K562 (cell line): ENCODE measurements around the gene SLC7A4. TPM values are rescaled to one million over a fixed set of nuclear protein-coding genes. Genes with fewer than 3 reads are reported as not detected.

Experiments used
- CBX3 ChIP-seq, 2 experiments: IDR thresholded peaks; 1 replicate in 1 of 2; 2 replicates in 1 of 2; pipeline ENCODE4 v1.6.1; 2012; ENCODE audit warnings: inconsistent platforms in 2 of 2, low read length in 2 of 2, borderline replicate concordance in 1 of 2, control low read depth in 1 of 2
- CC2D1A ChIP-seq: fragments of 450-650 bp; IDR thresholded peaks from 2 replicates; pipeline ENCODE4 v1.6.1; 2017; ENCODE audit warnings: mild to moderate bottlenecking
- DDX20 ChIP-seq: fragments of 450-650 bp; IDR thresholded peaks from 2 replicates; pipeline ENCODE4 v1.6.1; 2016; ENCODE audit warnings: missing genetic modification characterization, low read depth, mild to moderate bottlenecking, missing compliant biosample characterization, moderate library complexity
- FOXA3 ChIP-seq, 2 experiments: fragments of 450-650 bp in 1 of 2; sonication (generic) in 1 of 2; formaldehyde crosslinking; IDR thresholded peaks in 1 of 2; conservative IDR thresholded peaks in 1 of 2; 2 replicates each; pipeline versions ENCODE4 v1.4.0 to v1.8.0; 2020 to 2022; ENCODE audit warnings: mild to moderate bottlenecking in 2 of 2, missing genetic modification reagents in 1 of 2
- GTF2E2 ChIP-seq: fragments of 200-800 bp; sonication (Bioruptor generic); IDR thresholded peaks from 2 replicates; pipeline ENCODE4 v1.6.1; 2016; ENCODE audit warnings: missing genetic modification characterization, missing compliant biosample characterization
- KDM5B ChIP-seq: fragments of 200-600 bp; sonication (generic); IDR thresholded peaks from 2 replicates; pipeline ENCODE4 v1.6.1; 2012; ENCODE audit warnings: low read depth, mild to moderate bottlenecking, moderate library complexity, low read length, control low read depth, inconsistent platforms; ENCODE audit not compliant: insufficient replicate concordance
- LCOR ChIP-seq: sonication (generic); formaldehyde crosslinking; IDR thresholded peaks from 2 replicates; pipeline ENCODE4 v1.8.0; 2022; ENCODE audit warnings: mild to moderate bottlenecking, missing genetic modification reagents
- MCM7 ChIP-seq, 2 experiments: fragments of 450-650 bp; IDR thresholded peaks; 2 replicates each; pipeline ENCODE4 v1.6.1; 2016 to 2018
- NFE2L1 ChIP-seq: fragments of 450-650 bp; IDR thresholded peaks from 2 replicates; pipeline ENCODE4 v1.6.1; 2016; ENCODE audit warnings: missing genetic modification characterization, low read depth, mild to moderate bottlenecking, missing compliant biosample characterization, moderate library complexity, borderline replicate concordance
- PHB ChIP-seq: fragments of 250-450 bp; sonication (Bioruptor Pico); IDR thresholded peaks from 2 replicates; pipeline ENCODE4 v1.5.0; 2021
- PHB2 ChIP-seq: fragments of 450-650 bp; IDR thresholded peaks from 2 replicates; pipeline ENCODE4 v1.6.1; 2017; ENCODE audit warnings: low read depth
- PTBP1 ChIP-seq: fragments of 200-400 bp; formaldehyde crosslinking; IDR thresholded peaks from 2 replicates; pipeline ENCODE4 v1.6.1; 2017; ENCODE audit warnings: low read depth, low read length
- RAD21 ChIP-seq, 2 experiments: fragments of 250-450 bp in 1 of 2; fragments of 450-650 bp in 1 of 2; sonication (Bioruptor Pico) in 1 of 2; formaldehyde crosslinking in 1 of 2; IDR thresholded peaks in 1 of 2; conservative IDR thresholded peaks in 1 of 2; 2 replicates each; pipeline versions ENCODE4 v1.4.0 to v1.8.0; 2020 to 2022; ENCODE audit warnings: mild to moderate bottlenecking in 2 of 2, moderate library complexity in 1 of 2
- RFX5 ChIP-seq: IDR thresholded peaks from 2 replicates; pipeline ENCODE4 v1.6.1; 2011; ENCODE audit warnings: low read depth, mild to moderate bottlenecking, improper control_type of control experiment, low read length
- SMAD4 ChIP-seq: fragments of 250-450 bp; sonication (Bioruptor Pico); conservative IDR thresholded peaks from 2 replicates; pipeline ENCODE4 v1.8.0; 2021; ENCODE audit warnings: inconsistent platforms, mild to moderate bottlenecking, moderate library complexity
- SRF ChIP-seq, 2 experiments: fragments of 250-450, 450-650 bp in 1 of 2; sonication (Bioruptor Pico) in 1 of 2; sonication (generic) in 1 of 2; formaldehyde crosslinking; IDR thresholded peaks; 2 replicates each; pipeline versions ENCODE4 v1.5.0 to v1.5.1; 2020 to 2022; ENCODE audit warnings: mild to moderate bottlenecking in 1 of 2, missing genetic modification reagents in 1 of 2
- ZNF197 ChIP-seq: fragments of 200-800 bp; sonication (Bioruptor generic); IDR thresholded peaks from 2 replicates; pipeline ENCODE4 v1.6.1; 2016; ENCODE audit warnings: low read depth, missing genetic modification characterization, missing compliant biosample characterization
- ZNF274 ChIP-seq: IDR thresholded peaks from 2 replicates; pipeline ENCODE4 v1.6.1; 2011; ENCODE audit warnings: low read depth, mild to moderate bottlenecking, low read length, moderate library complexity, borderline replicate concordance
- ZNF384 ChIP-seq: IDR thresholded peaks from 2 replicates; pipeline ENCODE4 v1.6.1; 2012; ENCODE audit warnings: low read depth, low read length, improper control_type of control experiment
- polyA plus RNA-seq, 8 experiments: library from polyadenylated mRNA; depleted of rRNA in 4 of 8; stranded (reverse) in 5 of 8; unstranded in 3 of 8; fragments of >200 nt; fragmentation: Nextera tagmentation in 2 of 8; fragmentation: Illumina TruSeq in 1 of 8; extraction: Ambion mirVana in 2 of 8; extraction: Trizol in 1 of 8; gene quantifications; 2 replicates each; pipeline versions ENCODE4 v1.2.1 to v1.2.3, GENCODE V29; 2011 to 2014; ENCODE audit warnings: inconsistent platforms in 1 of 8, missing spikeins in 1 of 8
- total RNA-seq, 7 experiments: library from RNA; depleted of rRNA in 6 of 7; stranded (reverse); fragments of >200 nt in 6 of 7; fragmentation: Illumina TruSeq in 2 of 7; extraction: Trizol in 2 of 7; gene quantifications; 2 replicates each; pipeline versions ENCODE4 v1.2.1 to v1.2.3, GENCODE V29; 2011 to 2021; ENCODE audit warnings: low replicate concordance in 1 of 7
- TF ChIP-seq, protein P1 (sequence below), 3 experiments: fragments of 200-800 bp in 1 of 3; fragments of 250-450 bp in 1 of 3; fragments of 450-650 bp in 1 of 3; sonication (Bioruptor Pico) in 1 of 3; sonication (Bioruptor generic) in 1 of 3; formaldehyde crosslinking in 1 of 3; IDR thresholded peaks; 2 replicates each; pipeline versions ENCODE4 v1.6.1 to v1.8.0; 2016 to 2022; ENCODE audit warnings: mild to moderate bottlenecking in 2 of 3, missing genetic modification characterization in 2 of 3, missing compliant biosample characterization in 1 of 3, moderate library complexity in 1 of 3
- TF ChIP-seq, protein P2 (sequence below): fragments of 250-450 bp; sonication (Bioruptor Pico); IDR thresholded peaks from 2 replicates; pipeline ENCODE4 v1.6.1; 2021; ENCODE audit warnings: mild to moderate bottlenecking
- TF ChIP-seq, protein P3 (sequence below): sonication (generic); formaldehyde crosslinking; IDR thresholded peaks from 2 replicates; pipeline ENCODE4 v1.8.0; 2022; ENCODE audit warnings: missing genetic modification reagents, mild to moderate bottlenecking, borderline replicate concordance

SLC7A4 gene
- total and polyA plus RNA-seq, 9 of the 15 experiments (the other 6 are each of a cell fraction or from before 2014, with no cell fraction given) = not detected

DNA sequence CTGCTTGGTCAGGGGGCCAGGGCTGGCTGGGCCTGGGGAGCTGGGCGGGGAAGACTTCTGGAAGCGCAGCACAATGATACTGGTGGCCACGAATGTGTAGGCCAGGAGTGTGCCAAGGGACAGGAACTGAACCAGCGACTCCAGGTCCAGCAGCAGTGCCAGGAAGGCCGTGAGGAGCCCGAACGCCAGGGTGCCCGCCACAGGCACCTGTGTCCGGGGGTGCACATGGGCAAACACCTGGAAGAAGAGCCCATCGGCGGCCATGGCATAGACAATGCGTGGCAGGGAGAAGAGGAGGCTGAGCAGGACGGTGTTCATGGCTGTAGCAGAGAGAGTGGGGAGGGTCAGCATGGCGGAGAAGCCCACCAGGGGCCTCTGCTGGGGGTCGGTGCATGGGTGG lies 2.3 kb downstream of the SLC7A4 start (continued):
- TF ChIP-seq SMAD4 = no peak
- TF ChIP-seq FOXA3 (CRISPR knock-in tag; conservative IDR thresholded peaks at IDR 0.05 in 1 of 2, IDR thresholded peaks at IDR 0.05 in 1 of 2) = 0 out of 4 replicates have a peak, but pooled peaks of 1 of the 2 experiments have one; percentile 12
- TF ChIP-seq SRF (CRISPR knock-in tag; IDR thresholded peaks at IDR 0.05) = no peak
- TF ChIP-seq, protein P1, sequence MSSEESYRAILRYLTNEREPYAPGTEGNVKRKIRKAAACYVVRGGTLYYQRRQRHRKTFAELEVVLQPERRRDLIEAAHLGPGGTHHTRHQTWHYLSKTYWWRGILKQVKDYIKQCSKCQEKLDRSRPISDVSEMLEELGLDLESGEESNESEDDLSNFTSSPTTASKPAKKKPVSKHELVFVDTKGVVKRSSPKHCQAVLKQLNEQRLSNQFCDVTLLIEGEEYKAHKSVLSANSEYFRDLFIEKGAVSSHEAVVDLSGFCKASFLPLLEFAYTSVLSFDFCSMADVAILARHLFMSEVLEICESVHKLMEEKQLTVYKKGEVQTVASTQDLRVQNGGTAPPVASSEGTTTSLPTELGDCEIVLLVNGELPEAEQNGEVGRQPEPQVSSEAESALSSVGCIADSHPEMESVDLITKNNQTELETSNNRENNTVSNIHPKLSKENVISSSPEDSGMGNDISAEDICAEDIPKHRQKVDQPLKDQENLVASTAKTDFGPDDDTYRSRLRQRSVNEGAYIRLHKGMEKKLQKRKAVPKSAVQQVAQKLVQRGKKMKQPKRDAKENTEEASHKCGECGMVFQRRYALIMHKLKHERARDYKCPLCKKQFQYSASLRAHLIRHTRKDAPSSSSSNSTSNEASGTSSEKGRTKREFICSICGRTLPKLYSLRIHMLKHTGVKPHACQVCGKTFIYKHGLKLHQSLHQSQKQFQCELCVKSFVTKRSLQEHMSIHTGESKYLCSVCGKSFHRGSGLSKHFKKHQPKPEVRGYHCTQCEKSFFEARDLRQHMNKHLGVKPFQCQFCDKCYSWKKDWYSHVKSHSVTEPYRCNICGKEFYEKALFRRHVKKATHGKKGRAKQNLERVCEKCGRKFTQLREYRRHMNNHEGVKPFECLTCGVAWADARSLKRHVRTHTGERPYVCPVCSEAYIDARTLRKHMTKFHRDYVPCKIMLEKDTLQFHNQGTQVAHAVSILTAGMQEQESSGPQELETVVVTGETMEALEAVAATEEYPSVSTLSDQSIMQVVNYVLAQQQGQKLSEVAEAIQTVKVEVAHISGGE (CRISPR knock-in tag; IDR thresholded peaks at IDR 0.05) = 0 out of 6 replicates have a peak, but pooled peaks of 1 of the 3 experiments have one; percentile 11
- no peak for TF ChIP-seq DDX20 (tag)
- no peak for TF ChIP-seq ZNF384
- no peak for TF ChIP-seq RAD21 (CRISPR knock-in tag; conservative IDR thresholded peaks at IDR 0.05 in 1 of 2, IDR thresholded peaks at IDR 0.05 in 1 of 2)
- TF ChIP-seq CBX3 (IDR thresholded peaks at IDR 0.05; ENCODE audit: borderline replicate concordance in 1 of 2, low read length in 2 of 2) = peak in 1 of 2 experiments; percentile 41; a peak in 1 of 3 replicates
- TF ChIP-seq RFX5 = no peak
- no peak for TF ChIP-seq PHB2
- TF ChIP-seq GTF2E2 (tag) = no peak
- TF ChIP-seq, protein P2, sequence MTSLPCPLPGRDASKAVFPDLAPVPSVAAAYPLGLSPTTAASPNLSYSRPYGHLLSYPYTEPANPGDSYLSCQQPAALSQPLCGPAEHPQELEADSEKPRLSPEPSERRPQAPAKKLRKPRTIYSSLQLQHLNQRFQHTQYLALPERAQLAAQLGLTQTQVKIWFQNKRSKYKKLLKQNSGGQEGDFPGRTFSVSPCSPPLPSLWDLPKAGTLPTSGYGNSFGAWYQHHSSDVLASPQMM (CRISPR knock-in tag) = no peak
- peak; percentile 12 for TF ChIP-seq KDM5B
- no peak for TF ChIP-seq NFE2L1 (tag)
- TF ChIP-seq LCOR (CRISPR knock-in tag) = no peak
- TF ChIP-seq PTBP1 = no peak
- no peak for TF ChIP-seq ZNF197 (CRISPR knock-in tag)
- no peak for TF ChIP-seq ZNF274
- 0 out of 2 replicates have a peak, but pooled peaks have one; percentile 75 for TF ChIP-seq PHB (CRISPR knock-in tag)
- TF ChIP-seq, protein P3, sequence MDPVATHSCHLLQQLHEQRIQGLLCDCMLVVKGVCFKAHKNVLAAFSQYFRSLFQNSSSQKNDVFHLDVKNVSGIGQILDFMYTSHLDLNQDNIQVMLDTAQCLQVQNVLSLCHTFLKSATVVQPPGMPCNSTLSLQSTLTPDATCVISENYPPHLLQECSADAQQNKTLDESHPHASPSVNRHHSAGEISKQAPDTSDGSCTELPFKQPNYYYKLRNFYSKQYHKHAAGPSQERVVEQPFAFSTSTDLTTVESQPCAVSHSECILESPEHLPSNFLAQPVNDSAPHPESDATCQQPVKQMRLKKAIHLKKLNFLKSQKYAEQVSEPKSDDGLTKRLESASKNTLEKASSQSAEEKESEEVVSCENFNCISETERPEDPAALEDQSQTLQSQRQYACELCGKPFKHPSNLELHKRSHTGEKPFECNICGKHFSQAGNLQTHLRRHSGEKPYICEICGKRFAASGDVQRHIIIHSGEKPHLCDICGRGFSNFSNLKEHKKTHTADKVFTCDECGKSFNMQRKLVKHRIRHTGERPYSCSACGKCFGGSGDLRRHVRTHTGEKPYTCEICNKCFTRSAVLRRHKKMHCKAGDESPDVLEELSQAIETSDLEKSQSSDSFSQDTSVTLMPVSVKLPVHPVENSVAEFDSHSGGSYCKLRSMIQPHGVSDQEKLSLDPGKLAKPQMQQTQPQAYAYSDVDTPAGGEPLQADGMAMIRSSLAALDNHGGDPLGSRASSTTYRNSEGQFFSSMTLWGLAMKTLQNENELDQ = no peak
- TF ChIP-seq CC2D1A = no peak
- no peak for TF ChIP-seq MCM7 (IDR thresholded peaks at IDR 0.05)
